Left cardiac atrium (tissue), 4 donors: Measurements from ENCODE around the gene PLA2G2D. TPM values are rescaled to one million over a fixed set of nuclear protein-coding genes. Genes with fewer than 3 reads are reported as not detected.
A peak's percentile ranks its signal among the peaks of the same experiment; 100 is the strongest.

Source experiments
- ATAC-seq, 2 donors: fragments of 200-7000 bp; cut with Tn5 transposase; one replicate each; pipeline ENCODE4 v1.9.1; 2020; ENCODE audit warnings: mild to moderate bottlenecking in 2 of 2, moderate library complexity in 2 of 2
- DNase-seq: peaks from one replicate; pipeline ENCODE4 v3.0.0-alpha.2; 2020
- intact Hi-C, 2 donors: fragments of 100-400 bp; cut with DNase I; formaldehyde crosslinking; loops; one replicate each; pipeline versions ENCODE4 v1.14.1 to v1.15.1; 2022 to 2023
- total RNA-seq, 2 donors: library from RNA; stranded (reverse); fragmentation: NEBNext Ultra II Directional; extraction: Animal tissue kit (Norgen Biotek cat#: 25700); gene quantifications; one replicate each; pipeline ENCODE4 v1.2.1, GENCODE V29; 2021
- donor health status: DM: no; HTN: yes; CAD: no.
- donor health status: DM: no; HTN: yes; CAD: no; lungs with severe emphysema.
- donor health status: DM: yes; HTN: yes; CAD: no.
- donor health status: Dilated cardiomyopathy.

PLA2G2D gene
- total RNA-seq, 2 donors from 2014 or later: not detected

GRCh38 chr1:20100632-20101355 lies 18.5 kb downstream of the PLA2G2D start:
- ATAC-seq: peak; percentile 86 to 88
- peak; percentile 53 for DNase-seq
- intact Hi-C loops: loop anchor here (2.0 to 10.0 kb wide), 3 partner anchors 42 to 94 kb away; no protein-coding TSS in a partner anchor

GRCh38 chr1:20099533-20099932 lies 19.8 kb downstream of the PLA2G2D start:
- ATAC-seq (no peak), DNase-seq (no peak)
- intact Hi-C loops: loop anchor here in 1 of 2 donors (10.0 kb wide), 1 partner anchor 125 kb away; the partner anchor contains the start of gene PLA2G2A

- DNase-seq: no peak
- ATAC-seq: no peak
- intact Hi-C loops: loop anchor here in 1 of 2 donors (10.0 kb wide), 1 partner anchor 122 kb away; the partner anchor contains the start of gene PLA2G2A
Observed at GRCh38 chr1:20096840-20097447, 22.4 kb downstream of the PLA2G2D start.

DNA sequence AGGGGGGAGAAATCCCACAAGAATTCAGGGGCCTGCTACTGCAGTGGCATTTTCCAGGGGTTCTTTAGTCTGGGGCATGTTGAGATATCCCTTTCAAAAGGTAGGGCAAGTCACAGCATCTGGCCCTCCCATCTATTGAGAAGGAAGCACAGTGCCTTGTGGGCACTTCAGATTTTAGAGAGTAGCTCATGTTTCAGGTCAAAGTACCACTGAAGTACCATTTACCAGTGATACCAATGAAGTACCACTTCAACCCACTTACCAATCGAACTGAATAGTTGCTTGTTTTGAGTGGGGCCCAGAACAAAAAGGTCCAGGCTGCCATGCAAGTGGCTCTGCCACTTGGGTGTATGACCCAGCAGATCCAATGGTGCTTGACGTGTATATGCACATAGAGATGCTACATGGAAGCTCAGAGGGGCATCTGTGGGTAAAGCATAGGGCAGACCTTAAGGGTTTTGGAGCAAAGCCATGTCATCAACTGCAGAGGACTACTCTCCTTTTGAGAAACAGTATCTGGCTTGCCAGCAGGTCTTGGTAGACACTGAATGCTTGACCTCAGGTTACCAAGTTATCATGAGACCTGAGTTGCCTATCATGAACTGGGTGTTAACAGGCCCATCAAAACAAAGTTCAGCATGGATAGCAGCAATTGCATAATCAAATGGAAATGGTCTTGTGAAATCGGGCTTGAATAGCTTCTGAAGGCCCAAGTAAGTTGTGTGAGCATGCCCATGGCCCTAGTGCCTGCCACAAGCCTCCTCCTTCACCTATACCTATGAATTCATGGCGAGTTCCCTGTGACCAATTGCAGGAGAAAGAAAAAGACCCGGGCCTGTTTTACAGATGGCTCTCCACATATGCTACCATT lies 23.5 kb downstream of the PLA2G2D start:
- ATAC-seq (no peak), DNase-seq (no peak)
- intact Hi-C loops: loop anchor here in 1 of 2 donors (10.0 kb wide), 1 partner anchor 121 kb away; the partner anchor contains the start of gene PLA2G2A

GRCh38 chr1:20093940-20094391 lies 25.4 kb downstream of the PLA2G2D start:
- peak; percentile 76 for DNase-seq
- peak; percentile 67 to 85 for ATAC-seq
- intact Hi-C loops: loop anchor here (5.0 to 10.0 kb wide), 2 partner anchors 117 to 119 kb away; partner anchors contain the start of gene PLA2G2A (in 2 of the 2)

- DNase-seq (no peak), ATAC-seq (no peak)
- intact Hi-C loops: loop anchor here (5.0 to 10.0 kb wide), 2 partner anchors 116 to 119 kb away; partner anchors contain the start of gene PLA2G2A (in 2 of the 2)
Observed at GRCh38 chr1:20093303-20093702, 26.0 kb downstream of the PLA2G2D start.

- DNase-seq (no peak), ATAC-seq (no peak)
- intact Hi-C loops: loop anchor here (5.0 to 10.0 kb wide), 2 partner anchors 113 to 116 kb away; partner anchors contain the start of gene PLA2G2A (in 2 of the 2)
Observed at GRCh38 chr1:20090641-20091040, 28.7 kb downstream of the PLA2G2D start.

- DNase-seq: no peak
- no peak for ATAC-seq
- intact Hi-C loops: loop anchor here (5.0 to 10.0 kb wide), 2 partner anchors 113 to 115 kb away; partner anchors contain the start of gene PLA2G2A (in 2 of the 2)
Observed at GRCh38 chr1:20090119-20090518, 29.2 kb downstream of the PLA2G2D start.

DNA sequence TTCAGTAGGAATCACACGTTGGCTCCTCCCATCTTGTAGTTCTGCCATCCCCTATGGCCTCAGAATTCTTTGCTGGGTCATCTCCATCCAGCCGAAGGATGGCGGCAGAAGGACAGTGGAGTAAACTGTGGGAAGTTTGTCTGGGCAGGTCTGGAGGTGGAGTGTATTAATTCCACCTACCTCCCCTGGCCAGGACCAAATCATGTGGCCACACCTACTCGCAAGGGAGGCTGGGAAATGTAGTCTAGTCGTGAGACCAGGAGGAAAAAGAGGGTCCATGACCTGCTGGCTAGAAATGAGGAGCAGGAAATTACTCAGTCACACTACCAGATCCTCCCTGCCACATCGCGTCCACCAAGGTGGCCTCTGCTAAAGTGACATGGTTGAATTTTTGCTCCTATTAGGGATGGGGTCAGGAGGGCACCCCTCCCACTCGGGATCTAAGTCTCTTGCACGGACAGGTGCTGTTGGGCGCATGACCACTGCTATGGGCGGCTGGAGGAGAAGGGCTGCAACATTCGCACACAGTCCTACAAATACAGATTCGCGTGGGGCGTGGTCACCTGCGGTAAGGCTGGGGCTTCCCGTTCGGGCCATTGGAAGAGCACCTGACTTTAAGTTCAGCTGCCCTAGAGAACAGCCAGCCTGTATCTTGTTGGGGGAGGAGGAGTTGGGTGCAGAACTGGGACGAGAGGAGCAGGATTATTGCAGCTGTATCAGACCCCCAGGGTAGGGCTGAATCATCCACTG lies 29.8 kb downstream of the PLA2G2D start:
- DNase-seq (no peak), ATAC-seq (no peak)
- intact Hi-C loops: loop anchor here (5.0 to 10.0 kb wide), 2 partner anchors 112 to 115 kb away; partner anchors contain the start of gene PLA2G2A (in 2 of the 2)

DNA sequence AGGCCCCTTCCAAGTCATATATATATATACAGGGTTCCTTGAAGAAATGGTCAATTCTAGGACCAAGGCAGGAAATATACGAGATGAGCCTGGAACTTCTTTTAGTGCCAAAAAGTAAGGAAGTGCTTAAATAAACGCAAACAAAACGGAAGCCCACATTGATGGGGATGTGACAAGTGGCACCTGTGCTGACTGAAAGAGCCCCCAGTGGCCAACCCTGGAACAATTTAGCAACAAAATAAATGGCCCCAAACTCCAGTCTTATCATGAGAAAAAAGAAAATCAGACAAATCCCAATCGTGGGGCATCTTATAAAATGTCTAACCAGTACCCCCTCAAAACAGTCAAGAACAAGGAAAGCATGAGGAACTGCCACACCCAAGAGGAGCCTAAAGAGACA lies 31.7 kb downstream of the PLA2G2D start:
- no peak for ATAC-seq
- no peak for DNase-seq
- intact Hi-C loops: no loop called here

DNA sequence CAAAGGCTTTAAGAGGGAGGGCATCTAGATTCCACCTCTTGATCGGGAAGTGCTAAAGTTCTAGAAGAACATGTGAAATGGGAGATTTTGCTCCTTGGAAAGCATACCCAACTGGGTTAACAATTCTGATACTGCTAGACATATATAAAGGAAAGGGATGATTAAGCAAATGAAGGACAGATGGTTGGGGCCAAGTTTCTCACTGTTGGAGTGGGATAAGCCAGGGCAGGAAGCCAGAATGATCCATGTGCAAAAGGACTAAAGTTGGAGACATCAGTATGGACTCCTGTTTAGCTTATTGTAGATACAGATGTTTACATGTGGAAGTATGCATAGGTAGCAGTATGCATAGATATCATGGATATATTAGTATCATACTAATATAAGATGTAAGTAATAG lies 32.5 kb downstream of the PLA2G2D start:
- ATAC-seq (peak in 1 of 2 donors; percentile 62), DNase-seq (no peak)
- intact Hi-C loops: no loop called here

- intact Hi-C loops: no loop called here
Observed at GRCh38 chr1:20083178-20083944, 36.0 kb downstream of the PLA2G2D start.

DNA sequence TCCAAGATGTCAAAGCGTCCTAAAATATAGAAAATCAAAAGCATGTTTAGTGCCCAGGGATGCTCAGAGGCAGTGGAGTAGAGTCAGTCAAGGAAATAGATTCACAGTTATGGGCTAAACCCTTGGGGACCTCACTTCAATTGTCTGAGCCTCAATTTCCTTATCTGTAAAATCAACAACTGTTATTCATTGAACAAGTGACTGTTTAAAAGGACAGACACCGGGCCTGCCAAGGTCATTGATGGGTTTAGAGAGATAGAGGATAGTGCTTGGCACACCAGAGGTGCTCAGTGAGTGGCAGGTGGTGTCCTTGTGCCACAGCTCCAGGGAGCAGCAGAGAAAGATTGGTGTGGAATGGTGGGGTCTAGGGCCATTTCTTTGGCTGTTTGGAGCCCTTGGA lies 36.6 kb downstream of the PLA2G2D start:
- DNase-seq: no peak
- ATAC-seq: no peak
- intact Hi-C loops: no loop called here

More at GRCh38 chr1:20083178-20083944, 36.0 kb downstream of the PLA2G2D start:
- no peak for DNase-seq
- ATAC-seq: peak; percentile 11 to 39

GRCh38 chr1:20081353-20081810 lies 38.0 kb downstream of the PLA2G2D start:
- ATAC-seq (no peak), DNase-seq (no peak)
- intact Hi-C loops: no loop called here

- ATAC-seq: peak in 1 of 2 donors; percentile 18
- no peak for DNase-seq
- intact Hi-C loops: no loop called here
Observed at GRCh38 chr1:20080441-20081352, 38.6 kb downstream of the PLA2G2D start.

DNA sequence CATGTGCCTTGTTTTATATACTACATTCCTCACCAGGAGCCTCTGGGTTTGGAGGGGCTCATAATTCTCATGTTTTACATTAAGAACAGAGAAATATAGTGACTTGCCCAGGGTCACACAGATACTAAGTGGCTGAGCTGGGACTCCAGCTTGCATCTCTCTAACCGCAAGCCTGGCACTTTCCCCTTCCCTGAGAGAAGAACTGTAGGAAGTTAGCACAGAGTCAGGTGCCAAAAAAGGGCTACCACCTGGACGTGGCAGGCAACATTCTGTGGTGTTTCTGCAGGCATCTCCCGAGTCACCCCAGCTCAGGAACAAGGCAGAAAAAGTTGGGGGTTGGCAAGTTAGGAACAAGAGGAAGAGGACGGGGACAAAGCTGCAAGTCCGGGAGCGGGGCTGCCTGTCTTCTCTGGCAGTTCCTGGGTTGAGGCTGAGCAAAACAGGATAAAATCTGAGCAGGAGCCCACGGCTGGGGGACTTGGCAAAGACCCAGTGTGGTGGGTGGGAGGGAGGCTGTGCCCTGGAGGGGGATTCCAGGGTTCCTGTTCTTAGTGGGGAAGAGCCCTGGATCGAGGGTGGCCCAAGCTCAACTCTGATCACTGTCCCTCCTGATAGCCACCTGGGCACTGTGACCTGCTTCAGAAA lies 39.6 kb downstream of the PLA2G2D start:
- intact Hi-C loops: no loop called here
- DNase-seq (no peak), ATAC-seq (no peak)
